ENCODE measurements around the gene LTA4H. TPM values are rescaled to one million over a fixed set of nuclear protein-coding genes. Genes with fewer than 3 reads are reported as not detected.

Gene LTA4H
- polyA plus RNA-seq, 1 donor (not counting 4 experiments of a cell fraction or from before 2014, with no cell fraction given), result 183 TPM

- Histone ChIP-seq H3K4me1 (ENCODE audit: control insufficient read depth, extremely low read depth, insufficient read depth, low read length) (peaks cover 4% of the 10 kb centered on the region), H2AFZ (ENCODE audit: control insufficient read depth, low read length) (no peak overlapping the region), H3K4me2 (ENCODE audit: control insufficient read depth, extremely low read depth, insufficient read depth, low read depth, low read length) (no peak overlapping the region), H4K20me1 (ENCODE audit: control insufficient read depth, extremely low read depth, insufficient read depth, low read length) (no peaks in the 10 kb centered on the region), H3K79me2 (ENCODE audit: control insufficient read depth, insufficient read depth, low read length) (peaks cover 20% of the 10 kb centered on the region), H3K9me1 (ENCODE audit: control insufficient read depth, extremely low read depth, insufficient read depth, low read length) (no peaks in the 10 kb centered on the region), H3K9ac (ENCODE audit: control insufficient read depth, extremely low read depth, insufficient read depth, low read length) (no peak overlapping the region), H3K27me3 (ENCODE audit: control insufficient read depth, extremely low read depth, insufficient read depth, low read length) (no peaks in the 10 kb centered on the region), H3K4me3 (ENCODE audit: control insufficient read depth in 2 of 3, extremely low read depth in 1 of 3, insufficient read depth in 2 of 3, low read depth in 1 of 3, low read length in 3 of 3) (no peak overlapping the region), H3K27ac (ENCODE audit: control insufficient read depth, insufficient read depth, low read length) (no peak overlapping the region), H3K9me3 (ENCODE audit: control insufficient read depth, low read depth, low read length) (no peaks in the 10 kb centered on the region), H3K36me3 (ENCODE audit: control insufficient read depth in 2 of 2, extremely low read depth in 1 of 2, insufficient read depth in 2 of 2, low read length in 2 of 2) (peaks cover 5 to 21% of the 10 kb centered on the region in 2 experiments)
- dilution Hi-C loops (cut with MboI; ENCODE audit: extremely low pct_ligation_motif_present, low sequenced_read_pairs), result no loop called here
- TF ChIP-seq EZH2 (IDR thresholded peaks at IDR 0.05; ENCODE audit: low read length) (no peak), CTCF (optimal IDR thresholded peaks at IDR 0.05 in 1 of 3, IDR thresholded peaks at IDR 0.05 in 1 of 3, conservative IDR thresholded peaks at IDR 0.05 in 1 of 3; ENCODE audit: extremely low read depth in 1 of 3, insufficient read depth in 2 of 3, low read length in 3 of 3) (no peak)
- DNase-seq (ENCODE audit: low read depth, low spot score), result no peak
- no peak for FAIRE-seq
Measured at GRCh38 chr12:96028538-96028937, 6.8 kb downstream of the LTA4H start.

- Histone ChIP-seq H2AFZ (ENCODE audit: control insufficient read depth, low read length) (no peak overlapping the region), H3K9me1 (ENCODE audit: control insufficient read depth, extremely low read depth, insufficient read depth, low read length) (no peaks in the 10 kb centered on the region), H3K79me2 (ENCODE audit: control insufficient read depth, insufficient read depth, low read length) (peaks cover 11% of the 10 kb centered on the region), H3K4me3 (ENCODE audit: control insufficient read depth in 2 of 3, extremely low read depth in 1 of 3, insufficient read depth in 2 of 3, low read depth in 1 of 3, low read length in 3 of 3) (no peak overlapping the region), H3K9ac (ENCODE audit: control insufficient read depth, extremely low read depth, insufficient read depth, low read length) (no peak overlapping the region), H3K27ac (ENCODE audit: control insufficient read depth, insufficient read depth, low read length) (no peak overlapping the region), H3K4me2 (ENCODE audit: control insufficient read depth, extremely low read depth, insufficient read depth, low read depth, low read length) (no peak overlapping the region), H3K9me3 (ENCODE audit: control insufficient read depth, low read depth, low read length) (no peaks in the 10 kb centered on the region), H3K4me1 (ENCODE audit: control insufficient read depth, extremely low read depth, insufficient read depth, low read length) (no peaks in the 10 kb centered on the region), H3K27me3 (ENCODE audit: control insufficient read depth, extremely low read depth, insufficient read depth, low read length) (no peaks in the 10 kb centered on the region), H4K20me1 (ENCODE audit: control insufficient read depth, extremely low read depth, insufficient read depth, low read length) (no peaks in the 10 kb centered on the region), H3K36me3 (ENCODE audit: control insufficient read depth in 2 of 2, extremely low read depth in 1 of 2, insufficient read depth in 2 of 2, low read length in 2 of 2) (peaks cover 8 to 21% of the 10 kb centered on the region in 2 experiments)
- dilution Hi-C loops (cut with MboI; ENCODE audit: extremely low pct_ligation_motif_present, low sequenced_read_pairs), result no loop called here
- no peak for DNase-seq (ENCODE audit: low read depth, low spot score)
- TF ChIP-seq CTCF (optimal IDR thresholded peaks at IDR 0.05 in 1 of 3, IDR thresholded peaks at IDR 0.05 in 1 of 3, conservative IDR thresholded peaks at IDR 0.05 in 1 of 3; ENCODE audit: extremely low read depth in 1 of 3, insufficient read depth in 2 of 3, low read length in 3 of 3) (no peak), EZH2 (IDR thresholded peaks at IDR 0.05; ENCODE audit: low read length) (no peak)
- FAIRE-seq, result no peak
Measured at GRCh38 chr12:96026331-96026730, 9.1 kb downstream of the LTA4H start.
